SK-N-SH (cell line): Measurements from ENCODE around the gene MRM2.

Source experiments
- CTCF ChIP-seq: fragments of 200-600 bp; sonication (generic); IDR thresholded peaks from 2 replicates; pipeline ENCODE4 v1.6.1; 2017; ENCODE audit warnings: antibody characterized with exemption, mild to moderate bottlenecking, moderate library complexity
- EP300 ChIP-seq, 2 experiments: IDR thresholded peaks; 2 replicates each; pipeline versions ENCODE4 v1.4.0 to v1.6.1; 2012; ENCODE audit warnings: borderline replicate concordance in 1 of 2, low read depth in 1 of 2, low read length in 1 of 2
- EZH2phosphoT487 ChIP-seq: fragments of 200-600 bp; sonication (generic); IDR thresholded peaks from 2 replicates; pipeline ENCODE4 v1.6.1; 2017; ENCODE audit warnings: low read depth, mixed run types, mild to moderate bottlenecking, antibody characterized with exemption, moderate library complexity, borderline replicate concordance
- FOSL2 ChIP-seq: IDR thresholded peaks from 2 replicates; pipeline ENCODE4 v1.4.0; 2012; ENCODE audit warnings: low read depth, mild to moderate bottlenecking, moderate library complexity, borderline replicate concordance
- GABPA ChIP-seq: IDR thresholded peaks from 2 replicates; pipeline ENCODE4 v1.4.0; 2012; ENCODE audit warnings: low read depth, mild to moderate bottlenecking
- MAX ChIP-seq: IDR thresholded peaks from 2 replicates; pipeline ENCODE4 v1.4.0; 2012; ENCODE audit warnings: low read depth
- MXI1 ChIP-seq: IDR thresholded peaks from 2 replicates; pipeline ENCODE4 v1.6.1; 2012; ENCODE audit warnings: mild to moderate bottlenecking, low read depth, low read length, improper control_type of control experiment
- NFIC ChIP-seq: IDR thresholded peaks from 2 replicates; pipeline ENCODE4 v1.4.0; 2012; ENCODE audit warnings: borderline replicate concordance
- POLR2AphosphoS5 ChIP-seq: IDR thresholded peaks from 2 replicates; pipeline ENCODE4 v1.6.1; 2012; ENCODE audit warnings: low read depth, low read length
- REST ChIP-seq: IDR thresholded peaks from 2 replicates; pipeline ENCODE4 v1.6.1; 2012; ENCODE audit warnings: mild to moderate bottlenecking, low read depth, low read length, moderate library complexity
- ZBTB33 ChIP-seq: IDR thresholded peaks from 2 replicates; pipeline ENCODE4 v1.4.0; 2012; ENCODE audit warnings: low read depth, borderline replicate concordance

GRCh38 chr7:2281541-2281940, 39.5 kb upstream of the MRM2 start:
- TF ChIP-seq CTCF: no peak
- TF ChIP-seq EP300 (IDR thresholded peaks at IDR 0.05; ENCODE audit: borderline replicate concordance in 1 of 2, low read depth in 1 of 2, low read length in 1 of 2): no peak
- TF ChIP-seq MAX: no peak
- TF ChIP-seq POLR2AphosphoS5: no peak
- no peak for TF ChIP-seq ZBTB33
- no peak for TF ChIP-seq NFIC
- no peak for TF ChIP-seq REST
- TF ChIP-seq FOSL2: no peak
- no peak for TF ChIP-seq EZH2phosphoT487
- TF ChIP-seq GABPA: no peak
- TF ChIP-seq MXI1: no peak
